GM18907 (cell line): ENCODE measurements around the gene LACRT.

Experiments used
- ATAC-seq: cut with Tn5 transposase; IDR thresholded peaks from one replicate; pipeline ENCODE4 v1.9.1; 2021; ENCODE audit warnings: mild to moderate bottlenecking, moderate library complexity; ENCODE audit not compliant: unreplicated experiment

The LACRT gene

DNA sequence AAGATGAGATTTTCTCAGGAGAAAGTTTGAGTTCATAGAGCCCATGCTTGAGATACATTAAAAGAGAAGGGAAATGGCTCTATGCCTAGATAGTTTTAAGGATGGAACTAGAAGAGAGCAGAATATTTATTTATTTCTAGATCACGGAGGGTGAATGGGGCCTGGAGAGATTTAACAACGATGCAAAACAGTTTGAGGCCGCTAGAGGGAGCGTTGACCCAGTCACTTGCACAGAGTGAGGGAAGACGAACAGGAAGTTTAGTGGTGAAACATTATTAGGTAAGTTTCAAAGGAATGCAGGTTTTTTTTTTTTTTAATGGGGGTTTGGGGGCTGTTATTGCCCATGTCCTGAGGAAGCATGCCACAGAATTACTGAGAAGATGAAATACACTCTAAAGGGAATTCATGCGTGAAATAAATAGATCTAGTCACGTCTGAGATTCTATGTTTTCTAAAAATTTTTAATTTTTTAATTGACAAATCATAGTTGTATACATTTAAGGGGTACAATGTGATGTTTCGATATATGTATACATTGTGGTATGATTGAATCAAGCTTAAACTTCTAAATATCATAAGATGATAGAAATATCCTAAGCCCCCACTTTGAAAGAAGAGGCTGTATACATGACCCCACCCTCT, 31.4 kb downstream of the LACRT start:
- peak; percentile 94 for ATAC-seq

GRCh38 chr12:54602661-54603060, 32.0 kb downstream of the LACRT start:
- no peak for ATAC-seq

- ATAC-seq = no peak
These were observed 32.9 kb downstream of the LACRT start for GRCh38 chr12:54601841-54602240.

- ATAC-seq = no peak
These were observed 35.7 kb downstream of the LACRT start for GRCh38 chr12:54598970-54599369.

DNA sequence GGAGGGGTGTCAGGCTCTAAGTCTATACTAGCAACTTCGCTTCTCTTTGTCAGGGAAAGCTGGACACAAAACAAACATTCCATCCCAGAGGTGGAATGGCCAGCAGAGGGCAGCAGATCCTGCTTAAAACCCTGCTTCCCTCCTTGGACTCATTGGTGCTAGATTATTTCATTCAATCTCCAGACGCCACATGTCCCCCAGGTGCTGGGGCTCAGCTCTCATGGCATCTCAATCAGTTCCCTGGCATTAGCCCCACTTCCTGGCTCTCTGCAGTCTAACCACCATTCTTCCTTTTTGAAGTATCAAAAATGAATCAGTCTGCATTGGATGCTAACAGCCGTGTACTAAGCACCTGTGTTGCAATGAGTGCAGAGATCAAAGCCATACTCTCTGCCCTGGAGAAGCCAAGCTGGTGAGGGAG, 38.2 kb downstream of the LACRT start:
- ATAC-seq = no peak

GRCh38 chr12:54595471-54595870, 39.2 kb downstream of the LACRT start:
- no peak for ATAC-seq

DNA sequence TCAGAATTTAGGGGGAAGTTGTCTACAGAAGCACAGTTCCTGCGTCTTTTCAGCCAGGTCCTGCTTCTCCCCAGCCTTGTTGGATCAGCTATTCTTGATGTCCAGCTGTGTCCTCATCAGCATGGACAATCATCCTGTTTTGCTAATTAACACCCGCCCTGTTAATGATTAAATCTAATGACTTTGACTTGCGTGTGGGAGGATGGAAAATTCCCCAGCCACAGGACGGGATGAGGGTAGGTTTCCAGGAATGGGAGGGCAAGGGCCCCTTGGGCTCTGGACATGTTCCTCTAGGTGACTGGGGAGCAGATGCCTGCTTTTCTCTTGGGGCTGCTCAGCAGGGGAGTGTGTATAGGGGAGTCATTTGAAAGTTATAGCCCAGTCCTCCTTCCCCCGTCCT, 41.0 kb downstream of the LACRT start:
- no peak for ATAC-seq

DNA sequence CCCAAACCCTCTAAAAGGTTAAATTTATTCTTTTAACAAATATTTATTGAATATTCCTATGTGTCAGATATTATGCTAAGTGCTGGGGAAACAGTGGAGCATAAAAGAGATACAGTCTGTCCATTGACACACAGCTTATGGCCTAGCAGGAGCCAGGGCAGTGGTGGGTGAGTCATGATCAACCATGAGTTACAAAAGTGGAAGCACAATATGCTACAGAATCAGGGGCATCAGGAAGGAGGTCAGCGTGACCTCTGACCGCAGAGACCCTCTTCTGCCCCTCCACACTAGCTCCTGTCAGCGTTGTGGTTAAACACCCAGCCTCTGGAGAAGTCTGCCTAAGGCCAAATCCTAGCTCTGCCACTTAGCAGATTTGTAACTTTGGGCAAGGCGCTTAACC, 41.6 kb downstream of the LACRT start:
- no peak for ATAC-seq

DNA sequence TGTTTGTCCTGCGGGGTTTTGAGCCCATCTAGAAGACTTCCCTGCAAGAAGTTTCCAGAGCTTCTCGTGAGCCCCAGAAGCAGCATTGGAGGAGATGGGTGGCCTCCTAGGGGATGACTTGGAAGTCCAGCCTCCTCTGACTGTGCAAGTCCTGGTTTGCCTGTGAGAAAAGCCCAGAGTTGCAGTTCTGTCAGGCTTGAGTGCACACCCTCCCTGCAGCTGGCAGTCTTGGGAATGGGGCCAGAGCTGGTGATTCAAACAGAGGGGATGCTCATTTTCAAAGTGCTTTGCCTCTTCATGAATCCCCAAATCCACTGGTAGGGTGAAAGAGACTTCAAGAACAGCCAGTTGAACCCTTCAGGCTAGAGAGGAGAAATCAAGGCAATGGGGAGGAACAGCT, 42.4 kb downstream of the LACRT start:
- ATAC-seq = no peak

- ATAC-seq = no peak
These were observed 43.6 kb downstream of the LACRT start for GRCh38 chr12:54590978-54591591.

- ATAC-seq = no peak
These were observed 44.7 kb downstream of the LACRT start for GRCh38 chr12:54589964-54590363.

- no peak for ATAC-seq
These were observed 45.8 kb downstream of the LACRT start for GRCh38 chr12:54588890-54589267.

DNA sequence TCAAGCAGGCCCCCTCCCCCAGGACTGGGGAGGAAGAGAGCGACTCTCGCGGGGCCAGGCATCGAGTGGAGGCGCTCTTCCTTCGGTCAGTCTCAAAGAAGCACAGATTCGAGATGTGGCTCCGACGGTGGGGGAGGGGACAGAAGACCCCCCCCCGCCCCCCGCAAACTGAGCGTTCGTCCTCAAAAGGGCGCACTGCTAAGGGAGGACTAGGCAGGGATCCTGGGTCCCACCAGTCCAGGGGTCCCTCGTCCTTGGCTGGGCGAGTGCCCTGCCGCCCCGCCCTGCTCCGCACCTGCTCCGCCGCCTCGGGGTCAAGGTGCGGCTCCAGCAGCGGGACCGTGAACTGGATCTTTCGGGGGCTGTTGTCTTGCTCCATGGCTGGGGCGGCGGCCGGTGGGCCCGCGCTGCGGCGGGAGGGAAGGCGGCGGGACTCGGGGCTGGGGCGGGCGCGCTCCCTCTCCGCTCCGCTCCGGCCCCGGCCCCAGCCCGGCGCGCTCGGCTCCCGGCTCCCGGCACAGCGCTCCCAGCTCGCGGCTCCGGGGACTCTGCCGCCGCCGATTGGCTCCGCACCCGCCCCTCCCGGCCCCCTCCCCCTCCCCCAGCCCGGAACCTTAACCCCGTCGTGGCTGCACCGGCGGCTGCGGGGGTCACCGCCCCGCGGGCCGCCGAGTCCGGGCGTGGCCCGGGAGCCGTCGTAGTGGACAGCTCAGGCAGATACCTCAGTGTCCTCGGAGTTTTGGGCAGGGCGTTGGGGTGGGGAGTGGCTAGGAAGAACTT, 46.4 kb downstream of the LACRT start, which contains the start of gene PPP1R1A:
PPP1R1A (minus strand) TSS at position 550 of the 780 bp plus-strand sequence; CDS start at position 379, 171 bp downstream.
- ATAC-seq = no peak

DNA sequence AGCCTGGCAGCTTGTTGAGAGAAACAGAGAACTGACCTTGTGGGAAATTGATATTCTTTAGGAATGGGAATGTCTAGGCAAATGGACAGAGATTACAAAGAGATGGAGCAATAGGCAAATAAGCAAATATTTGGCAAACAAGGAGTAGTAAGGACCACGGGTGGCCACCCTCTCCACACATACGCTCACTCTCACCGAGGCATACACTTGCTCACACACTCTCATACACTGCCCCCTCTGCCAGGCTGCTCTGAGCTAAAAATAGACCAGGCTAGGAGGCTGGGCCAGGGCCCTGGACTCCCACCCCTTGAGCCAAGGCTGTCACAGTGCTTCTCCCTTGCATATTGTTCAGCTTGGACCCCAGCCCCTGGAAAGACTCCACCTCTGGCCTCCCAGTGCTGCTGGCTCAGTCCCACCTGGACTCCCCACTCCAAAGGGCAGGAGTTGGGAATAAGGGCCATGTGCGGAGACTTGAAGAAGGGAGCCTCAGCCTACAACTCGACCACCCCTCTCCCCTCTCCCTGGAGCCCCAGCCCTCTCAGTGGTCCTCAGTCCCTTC, 47.3 kb downstream of the LACRT start:
- no peak for ATAC-seq

DNA sequence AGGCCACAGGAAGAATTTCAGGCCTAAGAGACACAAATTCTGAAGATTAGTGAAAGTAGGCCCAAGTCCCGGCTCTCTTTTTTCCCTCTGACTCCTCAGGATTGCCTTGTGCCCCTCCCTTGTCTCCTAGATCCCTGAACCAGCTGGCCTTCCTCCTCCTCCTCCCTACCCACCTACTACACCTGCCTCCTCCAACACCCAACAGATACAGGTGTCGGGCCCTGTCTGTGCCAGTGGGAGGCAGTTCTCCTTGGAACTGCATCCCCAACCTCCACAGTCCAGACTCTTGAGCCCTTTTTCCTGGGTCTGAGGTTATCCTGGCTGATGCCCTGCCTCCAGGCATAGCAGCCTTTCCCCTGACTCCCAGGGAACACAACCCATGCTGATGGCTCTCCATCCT, 48.1 kb downstream of the LACRT start:
- ATAC-seq = no peak

DNA sequence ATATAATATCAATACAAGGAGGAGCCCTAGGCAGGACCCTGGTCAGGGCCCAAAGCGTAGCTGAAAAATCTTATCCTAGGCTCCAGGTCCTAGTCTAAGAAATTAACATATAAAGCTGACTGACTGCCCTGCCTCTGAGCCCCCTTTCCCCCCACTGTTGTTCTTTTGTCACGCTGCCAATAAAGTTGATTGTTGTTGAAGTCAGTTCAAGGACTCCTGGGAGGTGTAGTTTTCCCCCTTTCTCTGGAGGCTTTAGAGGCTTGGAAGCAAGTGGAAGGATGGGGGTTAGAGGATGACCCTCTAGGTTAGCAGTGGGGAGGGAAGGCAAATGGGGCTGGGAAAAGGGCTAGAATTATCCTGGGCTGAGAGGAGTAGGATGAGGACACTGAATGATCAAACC, 49.5 kb downstream of the LACRT start:
- ATAC-seq = no peak

DNA sequence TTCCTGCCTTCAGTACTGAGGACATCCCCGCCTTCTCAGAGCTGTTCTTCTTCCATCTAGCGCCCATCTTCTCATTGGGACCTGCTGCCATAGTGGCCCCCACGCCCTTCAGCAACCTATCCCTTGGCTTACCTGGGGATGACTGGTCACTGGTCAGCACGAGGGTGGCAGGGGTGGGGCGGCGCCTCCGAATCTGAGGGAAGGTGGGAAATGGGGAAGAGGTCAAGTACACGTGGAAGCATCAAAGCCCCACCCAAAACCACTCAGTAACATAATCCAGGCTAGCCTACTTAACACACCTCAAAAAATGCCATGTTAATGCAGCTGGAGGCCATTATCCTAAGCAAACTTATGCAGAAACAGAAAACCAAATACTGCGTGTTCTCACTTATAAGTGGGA, 50.6 kb downstream of the LACRT start:
- no peak for ATAC-seq

DNA sequence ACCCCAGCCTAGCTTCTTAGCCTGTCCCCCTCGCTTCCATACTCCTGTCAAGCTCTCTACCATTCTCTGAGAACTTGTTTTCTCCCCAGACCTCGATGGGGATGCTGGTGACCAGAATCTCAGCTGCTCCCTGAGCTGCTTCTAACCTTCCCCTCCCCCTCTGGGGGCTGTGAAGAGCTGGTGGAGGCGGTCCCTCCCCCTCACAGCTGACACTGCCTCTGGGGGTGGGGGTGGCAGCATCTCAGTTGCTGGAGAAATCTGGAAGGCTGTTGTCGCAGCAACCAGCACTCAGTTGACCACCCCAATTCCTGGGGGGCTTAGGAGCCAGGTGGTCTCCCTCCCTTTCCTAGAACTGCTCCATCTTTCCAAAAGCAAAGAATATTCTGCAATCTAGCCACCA, 51.0 kb downstream of the LACRT start:
- no peak for ATAC-seq

GRCh38 chr12:54581412-54581811, 53.3 kb downstream of the LACRT start:
- no peak for ATAC-seq
